HG02610 (cell line): ENCODE results near the gene UACA.
"Not testable (repeated sequence)": the region's sequence is repeated elsewhere in the genome, so short reads cannot be mapped to it uniquely, and the experiment has no call there.

Experiments
- ATAC-seq: cut with Tn5 transposase; IDR thresholded peaks from one replicate; pipeline ENCODE4 v1.9.1; 2021; ENCODE audit warnings: mild to moderate bottlenecking, moderate library complexity; ENCODE audit not compliant: unreplicated experiment

UACA gene

DNA sequence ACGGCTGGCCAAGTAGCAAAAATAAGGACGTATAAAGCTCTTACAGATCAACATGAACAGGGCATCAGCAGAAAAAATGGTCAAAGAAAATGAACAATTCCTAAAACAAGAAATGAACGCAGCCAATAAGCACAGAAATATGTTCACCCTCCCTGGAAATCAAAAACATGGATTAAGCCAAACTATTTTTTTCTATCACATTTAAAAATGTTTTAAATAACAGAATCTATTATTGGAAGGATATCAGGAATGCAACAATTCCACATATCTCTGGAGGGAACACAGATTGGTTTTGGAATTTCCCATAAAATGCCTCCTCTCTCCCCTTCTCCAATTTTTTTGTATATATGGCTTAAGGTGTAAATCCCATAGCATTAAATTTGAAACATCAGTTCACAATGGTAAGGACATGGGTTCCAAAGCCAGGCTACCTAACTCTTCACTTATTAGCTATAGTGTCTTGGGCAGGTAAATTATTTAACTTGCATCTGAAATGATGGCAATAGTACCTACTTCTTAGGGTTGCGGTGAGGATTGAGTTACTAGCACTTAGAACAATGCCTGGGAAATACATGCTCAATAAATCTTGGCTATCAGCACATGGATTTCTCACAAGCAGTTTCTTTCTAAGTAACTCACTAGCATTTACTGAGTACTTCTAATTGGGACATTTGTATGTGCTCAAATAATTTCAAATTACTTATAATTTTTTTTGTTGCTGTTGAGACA is 10.1 kb downstream of the UACA start:
- ATAC-seq = no peak

DNA sequence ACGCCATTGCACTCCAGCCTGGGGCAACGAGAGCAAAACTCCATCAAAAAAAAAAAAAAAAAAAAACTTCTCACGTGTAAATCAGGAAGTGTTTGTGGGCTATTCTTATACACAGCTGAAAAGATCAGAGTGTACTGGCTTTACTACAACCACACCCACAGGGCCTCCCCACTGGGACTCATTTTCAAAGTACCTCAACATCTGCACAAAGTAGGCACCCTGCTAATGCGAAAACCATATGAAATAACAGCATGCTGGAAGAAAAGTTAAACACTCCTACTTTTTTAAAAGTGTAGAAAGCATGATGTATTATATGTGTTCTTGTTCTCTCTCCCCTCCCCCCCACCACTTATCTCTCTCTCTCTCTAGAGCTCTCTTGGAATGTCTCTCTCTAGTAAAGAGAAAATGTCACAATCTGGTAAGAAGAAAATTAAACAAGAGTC is 11.1 kb downstream of the UACA start:
- ATAC-seq = no peak

DNA sequence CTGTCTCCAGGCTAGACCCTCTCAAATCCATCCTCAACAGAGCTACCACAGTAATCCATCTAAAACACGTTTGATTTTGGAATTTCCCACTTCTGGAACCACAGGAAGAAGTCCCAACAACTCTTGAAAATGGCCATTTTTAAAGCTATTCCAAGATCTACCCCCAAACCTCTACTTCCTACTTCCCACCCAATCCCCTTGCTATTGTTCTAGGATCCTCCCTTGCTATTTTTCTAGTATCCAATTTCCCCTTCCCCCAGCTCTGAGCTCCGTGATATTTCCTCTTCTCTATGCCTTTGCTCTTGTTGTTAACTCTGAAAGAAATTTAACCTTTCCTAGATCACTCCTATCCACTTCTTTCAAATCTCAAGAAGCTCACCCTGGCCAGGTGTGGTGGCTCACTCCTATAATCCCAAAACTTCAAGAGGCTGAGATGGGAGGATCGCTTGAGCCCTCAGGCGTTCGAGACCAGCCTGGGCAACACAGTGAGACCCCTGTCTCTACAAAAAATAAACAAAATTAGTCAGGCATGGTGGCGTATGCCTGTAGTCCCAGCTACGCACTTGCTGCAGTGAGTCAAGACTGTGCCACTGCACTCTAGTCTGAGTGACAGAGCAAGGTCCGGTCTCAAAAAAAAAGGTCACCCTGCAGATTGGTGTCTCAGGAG is 13.0 kb downstream of the UACA start:
- no peak for ATAC-seq

DNA sequence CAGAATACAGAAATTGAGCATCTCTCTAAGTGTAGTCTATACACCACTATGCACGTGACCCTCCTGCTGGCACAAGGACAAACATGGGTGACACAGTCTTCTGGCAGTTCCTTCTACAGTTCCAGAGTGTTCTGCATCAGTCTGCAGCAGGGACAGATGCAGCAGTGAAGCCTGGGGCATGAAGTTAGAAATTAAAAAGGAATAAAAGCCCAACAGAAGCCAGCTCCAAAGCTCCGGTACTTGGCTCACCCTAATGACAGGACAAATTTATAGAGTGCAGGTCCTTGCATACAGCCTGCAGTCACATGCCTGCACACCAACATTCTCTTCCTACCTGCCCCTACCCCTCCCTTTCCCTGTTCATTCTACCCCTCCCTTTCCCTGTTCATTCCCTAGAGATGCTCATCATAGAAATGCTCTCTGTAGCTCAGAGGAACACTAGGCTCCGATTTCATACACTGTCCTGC is 15.0 kb downstream of the UACA start:
- no peak for ATAC-seq

DNA sequence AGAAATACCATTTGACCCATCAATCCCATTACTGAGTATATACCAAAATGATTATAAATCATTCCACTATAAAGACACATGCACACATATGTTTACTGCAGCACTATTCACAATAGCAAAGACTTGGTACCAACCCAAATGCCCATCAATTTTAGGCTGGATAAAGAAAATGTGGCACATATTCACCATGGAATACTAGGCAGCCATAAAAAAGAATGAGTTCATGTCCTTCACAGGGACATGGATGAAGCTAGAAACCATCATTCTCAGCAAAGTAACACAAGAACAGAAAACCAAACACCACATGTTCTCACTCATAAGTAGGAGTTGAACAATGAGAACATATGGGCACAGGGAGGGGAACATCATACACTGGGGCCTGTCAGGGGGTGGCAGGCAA is 16.8 kb downstream of the UACA start:
- ATAC-seq = not testable (repeated sequence)

DNA sequence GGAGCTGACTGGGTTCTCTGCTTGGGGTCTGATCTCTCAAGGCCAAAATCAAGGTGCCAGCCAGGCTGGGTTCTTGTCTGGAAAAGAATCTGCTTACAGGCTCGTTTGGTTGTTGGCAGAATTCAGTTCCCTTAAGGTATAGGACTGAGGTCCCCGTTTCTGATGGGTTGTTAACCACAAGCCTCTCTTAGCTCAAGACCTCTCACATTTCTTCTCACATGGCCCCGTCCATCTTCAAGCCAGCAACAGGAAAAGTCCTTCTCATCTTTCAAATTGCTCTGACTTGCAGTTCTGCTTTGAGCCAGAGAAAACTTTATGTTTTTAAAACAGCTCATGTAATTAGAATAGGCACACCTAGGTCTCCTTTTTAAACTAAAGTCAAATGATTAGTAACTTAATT is 20.4 kb downstream of the UACA start:
- no peak for ATAC-seq

DNA sequence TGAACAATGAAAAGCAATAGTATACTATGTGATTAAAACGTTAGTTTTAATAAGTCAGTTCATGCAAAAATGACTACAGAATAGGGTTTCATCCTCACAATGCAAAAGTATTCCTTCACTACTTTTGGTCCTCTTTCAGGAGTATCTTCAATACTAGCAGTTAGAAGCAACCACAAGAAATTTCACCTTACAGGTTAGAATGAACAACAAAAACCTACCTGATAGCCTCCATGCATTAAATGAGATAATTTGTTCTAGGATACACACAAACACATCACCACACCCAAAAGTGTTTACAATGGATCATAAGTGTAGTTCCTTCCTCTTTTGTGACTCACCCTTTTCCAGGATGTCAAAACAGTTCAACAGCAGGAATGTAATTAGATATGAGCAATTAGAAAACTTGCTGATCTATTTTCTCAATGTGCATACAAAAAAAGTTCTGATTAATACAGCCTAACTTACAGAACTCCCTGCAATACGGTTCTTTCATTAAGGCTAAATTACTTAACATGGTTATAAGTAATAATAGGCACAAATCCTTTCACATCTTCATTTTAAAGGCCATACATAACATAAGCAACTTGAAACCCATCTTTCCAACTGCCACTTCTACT is 21.6 kb downstream of the UACA start:
- ATAC-seq = no peak

DNA sequence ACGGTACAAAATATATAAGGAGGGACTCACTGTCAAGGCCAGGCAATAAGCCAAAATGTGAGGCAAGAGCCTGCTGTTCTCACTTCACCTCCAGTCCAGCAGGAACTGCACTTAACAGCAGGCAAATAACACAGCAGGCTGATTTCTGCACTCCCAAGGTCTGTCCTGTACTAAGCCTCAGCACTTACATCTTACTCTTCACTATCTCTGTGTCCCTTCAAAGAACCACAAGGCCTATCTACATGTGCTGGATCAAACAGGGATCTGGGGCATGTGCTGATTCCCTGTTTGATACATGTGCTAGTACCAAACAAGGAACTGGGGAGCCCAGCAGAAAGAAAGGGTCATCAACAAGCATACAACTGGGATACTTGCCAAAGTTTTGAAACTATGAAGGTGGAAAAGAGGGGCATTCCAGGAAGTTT is 22.2 kb downstream of the UACA start:
- ATAC-seq = no peak

DNA sequence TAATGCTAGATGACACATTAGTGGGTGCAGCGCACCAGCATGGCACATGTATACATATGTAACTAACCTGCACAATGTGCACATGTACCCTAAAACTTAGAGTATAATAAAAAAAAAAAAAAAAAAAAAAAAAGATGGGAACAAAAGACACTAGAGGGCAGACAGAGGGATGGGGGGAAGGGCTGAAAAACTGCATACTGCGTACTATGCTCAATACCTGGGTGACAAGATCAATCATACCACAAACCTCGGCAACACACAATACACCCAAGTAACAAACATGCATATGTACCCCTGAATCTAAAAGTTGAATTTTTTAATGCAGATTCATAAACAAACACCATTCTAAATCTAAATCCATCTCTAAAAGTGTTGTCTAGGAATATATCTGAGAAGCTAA is 28.3 kb downstream of the UACA start:
- not testable (repeated sequence) for ATAC-seq

DNA sequence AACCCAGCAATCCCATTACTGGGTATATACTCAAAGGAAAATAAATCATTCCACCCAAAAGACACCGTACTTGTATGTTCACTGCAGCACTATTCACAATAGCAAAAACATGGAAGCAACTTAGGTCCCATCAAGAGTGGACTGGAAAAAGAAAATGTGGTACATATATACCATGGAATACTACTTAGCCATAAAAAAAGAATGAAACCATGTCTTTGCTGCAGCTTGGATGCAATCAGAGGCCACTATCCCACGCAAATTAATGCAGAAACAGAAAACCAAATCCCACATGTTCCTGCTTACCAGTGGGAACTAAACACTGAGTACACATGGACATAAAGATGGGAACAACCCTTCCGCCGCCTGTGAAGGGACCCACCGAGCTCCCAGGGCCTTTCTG is 34.2 kb downstream of the UACA start:
- ATAC-seq = no peak

DNA sequence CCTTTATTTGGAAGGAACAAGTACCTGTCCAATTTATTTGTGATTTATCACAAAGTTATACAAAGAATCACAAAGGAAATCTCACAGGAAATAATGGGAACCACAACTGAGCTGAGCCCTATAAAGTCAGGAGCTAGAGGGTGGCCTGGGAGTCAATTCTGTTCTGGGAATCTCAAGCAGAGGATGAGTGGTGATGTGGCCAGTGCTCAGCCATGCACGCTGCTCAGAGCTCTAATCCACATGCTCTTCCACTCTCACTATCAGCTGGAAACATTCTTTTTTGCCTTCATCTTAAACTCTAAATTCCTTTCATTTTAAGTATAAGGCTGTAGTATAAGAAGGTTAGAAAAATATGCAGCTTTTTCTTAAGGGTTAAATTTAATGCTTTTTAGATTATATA is 36.6 kb downstream of the UACA start:
- no peak for ATAC-seq

DNA sequence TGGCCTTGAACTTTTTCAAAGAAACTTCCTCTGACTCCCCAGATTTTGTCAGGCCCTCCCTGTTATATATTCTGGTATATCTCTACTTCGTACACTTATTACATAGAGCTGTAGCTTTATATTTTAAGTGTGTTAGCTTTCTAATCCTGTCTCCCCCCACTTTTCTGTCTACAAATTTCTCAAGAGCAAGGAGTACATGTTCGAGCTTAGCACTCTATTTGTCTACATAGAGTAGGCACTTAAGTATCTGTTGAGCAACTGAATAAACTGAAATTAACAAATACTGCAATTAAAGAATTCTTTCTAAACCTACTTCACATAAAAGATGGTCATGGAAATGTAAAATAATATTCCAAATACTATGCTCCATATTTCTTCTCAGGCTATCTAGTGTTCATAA is 39.4 kb downstream of the UACA start:
- no peak for ATAC-seq

DNA sequence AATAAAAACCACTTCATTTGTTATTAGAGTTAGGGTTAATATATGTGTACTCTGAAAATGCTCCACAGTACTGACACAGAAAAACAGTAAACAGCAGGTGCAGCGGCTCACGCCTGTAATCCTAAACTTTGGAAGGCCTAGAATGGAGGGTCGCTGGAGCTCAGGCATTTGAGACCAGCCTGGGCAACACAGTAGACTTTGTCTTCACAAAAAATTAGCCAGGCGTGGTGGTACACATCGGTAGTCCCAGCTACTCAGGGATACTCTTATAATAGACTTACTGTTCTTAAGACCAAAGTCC is 40.3 kb downstream of the UACA start:
- ATAC-seq = no peak

DNA sequence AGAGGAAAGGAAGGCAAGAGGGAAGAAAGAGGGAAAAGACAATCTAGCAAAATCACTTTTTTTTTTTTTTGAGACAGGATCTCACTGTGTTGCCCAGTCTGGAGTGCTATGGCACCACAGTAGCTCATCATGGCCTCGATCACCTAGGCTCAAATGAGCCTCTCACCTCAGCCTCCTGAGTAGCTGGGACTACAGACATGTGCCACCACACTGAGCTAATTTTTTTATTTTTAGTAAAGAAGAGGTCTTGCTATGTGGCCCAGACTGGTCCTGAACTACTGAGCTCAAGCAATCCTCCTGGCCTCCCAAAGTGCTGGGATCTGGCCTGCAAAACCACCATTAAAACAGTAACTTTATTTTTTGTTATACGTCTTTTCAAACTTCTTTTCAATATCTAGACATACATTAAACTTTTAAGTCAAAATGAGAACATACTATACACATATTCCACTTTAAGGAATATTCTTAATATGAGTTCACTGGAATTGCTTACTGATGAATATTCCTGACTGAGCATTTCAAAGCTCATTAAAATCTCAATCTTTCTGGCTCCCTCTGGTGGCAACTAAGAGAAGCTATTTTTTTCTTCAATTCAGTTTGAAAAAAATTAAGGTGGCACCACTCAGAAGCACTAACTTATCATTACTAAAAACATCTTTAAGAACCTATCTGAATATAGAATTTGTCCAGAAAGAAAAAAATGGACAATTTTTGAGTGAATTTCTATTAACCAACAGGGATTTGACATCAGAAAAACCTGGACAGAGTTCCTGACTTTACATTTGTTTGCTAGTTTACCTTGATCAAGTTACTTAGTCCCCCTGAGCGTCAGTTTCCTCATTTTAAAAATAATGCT is 40.9 kb downstream of the UACA start:
- no peak for ATAC-seq

DNA sequence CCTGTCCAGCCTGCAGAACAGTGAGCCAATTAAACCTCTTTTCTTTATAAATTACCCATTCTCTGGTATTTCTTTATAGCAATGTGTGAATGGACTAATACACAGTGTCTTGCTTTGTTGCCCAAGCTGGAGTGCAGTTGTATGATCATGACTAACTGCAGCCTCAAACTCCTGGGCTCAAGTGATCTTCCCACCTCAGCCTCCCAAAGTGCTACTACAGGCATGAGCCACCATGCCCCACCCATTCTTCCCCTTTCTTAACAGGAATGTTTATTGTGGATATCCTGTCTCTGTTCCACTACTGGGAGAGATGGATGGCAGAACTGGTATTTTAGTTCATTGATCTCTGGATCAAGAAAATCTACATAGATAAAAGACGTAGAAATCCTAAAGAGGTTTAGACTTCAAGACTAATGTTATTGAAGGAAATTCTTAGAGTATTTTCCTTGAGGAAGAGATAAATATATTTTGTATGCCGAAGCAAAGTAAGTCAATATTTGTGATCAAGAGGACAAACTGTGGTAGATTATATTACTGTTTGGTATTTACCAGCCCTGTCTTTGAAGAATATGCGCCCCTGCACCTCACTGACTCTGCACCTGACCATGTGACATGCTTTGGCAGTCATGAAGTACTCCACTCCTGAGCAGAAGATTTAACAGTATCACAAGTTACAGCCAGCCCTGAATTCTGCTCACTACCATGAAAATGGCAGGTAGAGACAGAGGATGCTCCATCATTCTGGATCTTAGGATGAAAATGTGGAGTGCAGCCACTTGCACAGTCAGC is 42.9 kb downstream of the UACA start:
- no peak for ATAC-seq

DNA sequence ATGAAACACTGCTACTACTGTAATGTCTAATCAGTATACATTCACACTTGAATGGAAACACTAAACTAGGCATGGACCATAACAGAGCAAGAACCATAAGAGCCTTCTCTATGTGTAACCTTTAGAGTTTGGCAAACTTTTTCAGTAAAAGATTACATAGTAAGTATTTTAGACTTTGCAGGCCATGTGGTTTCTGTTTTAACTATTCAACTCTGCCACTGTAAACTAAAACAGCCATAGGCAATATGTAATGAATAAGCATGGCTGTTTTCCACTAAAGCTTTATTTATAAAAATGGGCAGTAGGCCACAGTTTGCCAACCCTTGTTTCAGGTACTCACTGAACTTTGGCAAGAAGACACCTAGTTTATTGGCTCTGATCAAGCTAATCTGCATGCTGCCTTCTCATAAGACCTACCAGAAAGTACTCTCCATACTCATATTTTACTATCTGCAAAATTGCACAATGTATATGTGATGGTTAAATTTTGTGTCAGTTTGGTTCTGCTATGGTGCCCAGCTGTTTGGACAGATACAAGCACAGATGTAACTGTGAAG is 46.0 kb downstream of the UACA start:
- ATAC-seq = no peak

DNA sequence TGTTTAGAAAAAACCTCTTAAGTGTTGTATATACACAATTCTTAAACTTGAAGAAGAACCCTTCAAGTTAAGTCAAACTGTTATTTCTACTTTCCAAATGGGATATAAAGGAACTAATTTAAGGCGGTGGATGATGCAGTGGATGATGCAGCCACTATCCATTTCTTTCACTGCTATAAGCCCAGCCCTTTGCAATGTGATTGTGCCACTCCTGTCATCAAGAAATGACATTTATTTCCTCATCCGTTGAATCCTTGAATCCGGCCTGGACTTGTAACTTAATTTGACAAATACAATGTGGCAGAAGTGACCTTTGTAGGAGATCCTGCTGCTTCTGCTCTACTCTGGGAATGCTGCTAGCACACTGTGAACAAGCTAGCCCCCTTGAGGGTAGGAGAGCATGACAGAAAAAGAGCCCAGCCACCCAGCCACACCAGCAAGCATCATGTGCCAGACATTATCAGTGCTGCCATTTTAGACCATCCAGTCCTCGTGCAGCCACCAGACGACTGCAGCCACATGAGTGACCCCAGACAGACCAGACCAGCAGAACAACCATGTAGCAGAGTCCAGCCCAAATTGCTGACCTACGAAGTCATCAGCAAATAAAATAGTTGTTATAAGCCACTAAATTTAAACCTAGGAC is 47.4 kb downstream of the UACA start:
- no peak for ATAC-seq

DNA sequence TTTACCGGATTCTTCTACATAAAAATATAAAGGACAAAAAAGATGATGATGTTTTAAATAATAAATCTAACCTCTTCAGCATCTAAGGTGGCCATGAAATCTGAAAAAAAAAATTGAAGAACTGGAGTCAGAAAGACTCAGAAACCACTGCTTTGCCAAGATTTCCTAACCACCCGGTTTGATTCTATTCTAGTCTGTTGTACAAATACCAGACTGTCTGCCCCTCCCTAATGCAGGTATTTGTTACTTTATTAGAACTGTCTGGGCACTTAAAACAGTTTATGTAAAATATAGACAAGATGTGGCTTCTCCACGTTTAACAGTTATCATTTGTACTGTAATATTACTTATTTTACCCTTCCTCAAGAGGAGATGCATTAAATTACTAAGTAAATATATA is 48.8 kb downstream of the UACA start:
- ATAC-seq = no peak

DNA sequence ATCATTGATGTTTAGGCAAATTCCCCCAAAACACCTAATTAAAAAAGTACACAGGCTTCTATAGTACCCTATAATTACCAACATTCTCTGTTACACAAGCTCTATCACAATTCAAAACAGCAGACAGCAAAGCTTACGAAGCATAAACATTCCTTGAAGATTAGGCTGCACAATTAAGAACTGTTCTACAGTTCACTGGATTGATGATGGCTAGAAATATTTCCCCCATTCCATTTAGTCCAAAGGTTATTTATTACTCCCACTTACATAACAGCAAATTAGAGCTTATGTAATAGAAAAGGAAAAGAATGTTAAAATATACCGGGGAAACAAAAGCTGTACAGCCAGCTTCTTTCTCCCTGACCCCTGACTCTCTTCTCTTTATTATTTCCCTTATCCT is 49.3 kb downstream of the UACA start:
- ATAC-seq = no peak

DNA sequence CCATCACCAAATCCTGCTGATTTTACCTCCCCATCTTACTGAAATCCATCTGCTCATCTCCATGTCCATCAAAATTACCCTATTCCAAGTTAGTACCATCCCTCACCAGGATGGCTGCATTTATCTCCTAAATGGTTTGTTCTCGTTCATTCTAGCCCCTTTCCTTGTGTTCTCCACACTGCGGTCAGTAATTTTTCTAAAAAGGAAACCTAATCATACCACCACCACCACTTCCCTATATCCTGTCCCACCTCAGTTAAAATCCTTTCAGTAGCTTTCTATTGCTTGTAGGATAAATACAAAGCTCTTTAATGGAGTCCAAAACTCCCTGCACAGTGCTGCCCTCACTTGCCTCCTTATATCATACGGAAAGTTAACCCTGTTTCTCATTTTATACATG is 51.1 kb downstream of the UACA start:
- no peak for ATAC-seq
